Measurements from ENCODE around the gene ACBD5. TPM values are rescaled to one million over a fixed set of nuclear protein-coding genes. Genes with fewer than 3 reads are reported as not detected.
A peak's percentile ranks its signal among the peaks of the same experiment; 100 is the strongest.

ACBD5 gene
- total RNA-seq, 2 experiments from 2014 or later: 21.3 to 22.5 TPM

DNA sequence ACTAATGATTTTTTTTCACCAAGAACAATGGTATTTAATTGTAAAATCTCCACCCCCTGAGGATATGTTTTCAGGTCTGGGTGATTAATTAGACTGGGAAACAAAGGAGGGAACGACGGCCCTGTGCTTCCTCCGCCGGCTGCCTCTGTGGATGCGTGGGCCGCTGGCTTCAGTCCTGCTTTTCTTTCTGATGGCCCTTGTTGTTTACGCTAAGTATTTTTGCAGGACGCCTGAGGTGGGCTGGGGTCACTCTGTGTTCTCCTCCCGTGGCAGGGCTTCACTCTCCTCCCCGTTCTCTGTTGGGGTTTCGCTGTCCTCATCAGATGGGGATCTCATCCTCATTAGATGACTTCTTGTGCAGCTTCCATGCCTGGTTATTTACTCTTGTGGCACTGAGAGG, 5.2 kb upstream of the ACBD5 start:
- Mint-ChIP-seq H3K27ac (peak overlapping the region; percentile 27), H3K9me3 (no peaks in the 10 kb centered on the region), H3K4me3 (no peak overlapping the region), H3K27me3 (no peaks in the 10 kb centered on the region), H3K36me3 (ENCODE audit: low read depth) (peaks cover 21% of the 10 kb centered on the region), H3K4me1 (ENCODE audit: low read depth) (peaks cover 32% of the 10 kb centered on the region)
- POLR2A ChIA-PET: no interaction called here
- Histone ChIP-seq H3K27ac (ENCODE audit: low read depth in 1 of 2, low read length in 2 of 2) (no peak overlapping the region), H3K4me1 (ENCODE audit: insufficient read depth, low read length) (peaks cover 18% of the 10 kb centered on the region), H3K9me3 (ENCODE audit: control insufficient read depth in 1 of 2, insufficient read depth in 1 of 2, low read length in 2 of 2) (no peaks in the 10 kb centered on the region), H3K27me3 (ENCODE audit: control insufficient read depth in 1 of 2, insufficient read depth in 2 of 2, low read length in 2 of 2) (no peaks in the 10 kb centered on the region), H3K36me3 (ENCODE audit: insufficient read depth, low read length) (no peaks in the 10 kb centered on the region), H3K4me3 (ENCODE audit: low read length) (no peak overlapping the region)
- ATAC-seq (ENCODE audit: poor library complexity) (no peak), DNase-seq (no peak)
- CTCF ChIA-PET: no interaction called here
- TF ChIP-seq, protein P1, sequence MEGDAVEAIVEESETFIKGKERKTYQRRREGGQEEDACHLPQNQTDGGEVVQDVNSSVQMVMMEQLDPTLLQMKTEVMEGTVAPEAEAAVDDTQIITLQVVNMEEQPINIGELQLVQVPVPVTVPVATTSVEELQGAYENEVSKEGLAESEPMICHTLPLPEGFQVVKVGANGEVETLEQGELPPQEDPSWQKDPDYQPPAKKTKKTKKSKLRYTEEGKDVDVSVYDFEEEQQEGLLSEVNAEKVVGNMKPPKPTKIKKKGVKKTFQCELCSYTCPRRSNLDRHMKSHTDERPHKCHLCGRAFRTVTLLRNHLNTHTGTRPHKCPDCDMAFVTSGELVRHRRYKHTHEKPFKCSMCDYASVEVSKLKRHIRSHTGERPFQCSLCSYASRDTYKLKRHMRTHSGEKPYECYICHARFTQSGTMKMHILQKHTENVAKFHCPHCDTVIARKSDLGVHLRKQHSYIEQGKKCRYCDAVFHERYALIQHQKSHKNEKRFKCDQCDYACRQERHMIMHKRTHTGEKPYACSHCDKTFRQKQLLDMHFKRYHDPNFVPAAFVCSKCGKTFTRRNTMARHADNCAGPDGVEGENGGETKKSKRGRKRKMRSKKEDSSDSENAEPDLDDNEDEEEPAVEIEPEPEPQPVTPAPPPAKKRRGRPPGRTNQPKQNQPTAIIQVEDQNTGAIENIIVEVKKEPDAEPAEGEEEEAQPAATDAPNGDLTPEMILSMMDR (IDR thresholded peaks at IDR 0.05): no peak
- intact Hi-C loops (cut with DNase I, micrococcal nuclease): loop anchor here (10.0 kb wide), 2 partner anchors 259 to 1119 kb away; partner anchors contain the start of gene RAB18 (in 1 of the 2)

GRCh38 chr10:27244976-27245375, 4.4 kb upstream of the ACBD5 start:
- no peaks in the 10 kb centered on the region for H3K27me3 ChIP-seq (ENCODE audit: control insufficient read depth in 1 of 2, insufficient read depth in 2 of 2, low read length in 2 of 2)
- no peak overlapping the region for H3K4me3 Mint-ChIP-seq
- DNase-seq: no peak
- peaks cover 38% of the 10 kb centered on the region for H3K4me1 Mint-ChIP-seq (ENCODE audit: low read depth)
- no peaks in the 10 kb centered on the region for H3K9me3 ChIP-seq (ENCODE audit: control insufficient read depth in 1 of 2, insufficient read depth in 1 of 2, low read length in 2 of 2)
- no peaks in the 10 kb centered on the region for H3K27me3 Mint-ChIP-seq
- TF ChIP-seq, protein P1 (IDR thresholded peaks at IDR 0.05): no peak
- no peaks in the 10 kb centered on the region for H3K36me3 ChIP-seq (ENCODE audit: insufficient read depth, low read length)
- ChIA-PET CTCF (no interaction called here), POLR2A (no interaction called here)
- no peak for ATAC-seq (ENCODE audit: poor library complexity)
- intact Hi-C loops (cut with DNase I, micrococcal nuclease): loop anchor here (5.0 to 10.0 kb wide), 4 partner anchors 47 to 1120 kb away; partner anchors contain the start of genes ABI1 (in 2 of the 2) and RAB18 (in 1 of the 2)
- H3K36me3 Mint-ChIP-seq (ENCODE audit: low read depth): peaks cover 28% of the 10 kb centered on the region
- H3K27ac ChIP-seq (ENCODE audit: low read depth in 1 of 2, low read length in 2 of 2): no peak overlapping the region
- peak overlapping the region; percentile 94 for H3K27ac Mint-ChIP-seq
- H3K4me1 ChIP-seq (ENCODE audit: insufficient read depth, low read length): peaks cover 19% of the 10 kb centered on the region
- no peak overlapping the region for H3K4me3 ChIP-seq (ENCODE audit: low read length)
- no peaks in the 10 kb centered on the region for H3K9me3 Mint-ChIP-seq

DNA sequence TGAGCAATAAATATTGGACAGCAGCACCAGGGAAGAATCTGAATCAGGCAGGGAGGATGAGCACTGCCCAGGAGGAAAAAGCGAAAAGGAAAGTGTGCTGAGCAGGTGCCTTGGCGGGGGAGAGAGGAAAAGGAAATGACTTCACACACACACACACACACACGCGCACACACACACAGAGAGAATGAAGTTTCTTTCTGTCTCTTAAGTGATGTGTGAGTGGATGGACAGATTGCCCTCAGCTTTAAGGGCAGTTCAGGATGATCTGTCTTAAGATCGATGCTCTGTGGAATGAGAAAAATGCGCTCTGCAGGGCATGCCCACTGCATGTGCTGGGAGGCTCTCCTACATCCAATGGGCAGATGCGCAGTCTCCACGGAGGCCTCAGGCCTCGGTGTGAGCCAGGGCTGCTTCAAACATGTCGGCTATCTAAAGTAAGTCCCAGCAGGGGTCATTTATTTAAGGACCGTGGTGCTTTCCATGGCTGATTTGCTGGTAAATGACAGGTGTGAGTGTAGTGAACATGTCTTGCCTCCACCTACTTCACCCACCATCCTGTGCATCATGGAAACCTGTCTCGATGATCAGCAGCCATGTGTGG, 2.5 kb upstream of the ACBD5 start:
- Mint-ChIP-seq H3K9me3 (no peaks in the 10 kb centered on the region), H3K4me1 (ENCODE audit: low read depth) (peaks cover 50% of the 10 kb centered on the region), H3K27ac (peak overlapping the region; percentile 94), H3K36me3 (ENCODE audit: low read depth) (peaks cover 31% of the 10 kb centered on the region), H3K27me3 (no peaks in the 10 kb centered on the region), H3K4me3 (peak overlapping the region; percentile 88)
- Histone ChIP-seq H3K4me1 (ENCODE audit: insufficient read depth, low read length) (peaks cover 29% of the 10 kb centered on the region), H3K27me3 (ENCODE audit: control insufficient read depth in 1 of 2, insufficient read depth in 2 of 2, low read length in 2 of 2) (no peaks in the 10 kb centered on the region), H3K4me3 (ENCODE audit: low read length) (peak overlapping the region; percentile 92), H3K9me3 (ENCODE audit: control insufficient read depth in 1 of 2, insufficient read depth in 1 of 2, low read length in 2 of 2) (no peaks in the 10 kb centered on the region), H3K27ac (ENCODE audit: low read depth in 1 of 2, low read length in 2 of 2) (peak overlapping the region; percentile 85 to 97), H3K36me3 (ENCODE audit: insufficient read depth, low read length) (no peaks in the 10 kb centered on the region)
- peak; percentile 61 for ATAC-seq (ENCODE audit: poor library complexity)
- POLR2A ChIA-PET: interaction anchor here (0.6 to 2.8 kb wide), 13 partner anchors 9 to 1290 kb away, joined by 3 to 123 read pairs (median 9); partner anchors contain the start of genes ANKRD26, MASTL, RAB18 and WAC
- DNase-seq: peak; percentile 42 to 91 (median 62)
- intact Hi-C loops (cut with DNase I, micrococcal nuclease): loop anchor here (1.0 to 10.0 kb wide), 8 partner anchors 16 to 1290 kb away; partner anchors contain the start of genes ABI1 (in 2 of the 2), RAB18 (in 1 of the 2), WAC (in 1 of the 2) and YME1L1 (in 1 of the 2)
- TF ChIP-seq, protein P1 (IDR thresholded peaks at IDR 0.05): no peak
- CTCF ChIA-PET: interaction anchor here (1.3 to 2.9 kb wide), 3 partner anchors 9 to 89 kb away, joined by 4 to 21 read pairs (median 12); partner anchors contain the start of genes MASTL and YME1L1
